Measurements from ENCODE around the gene ELMO1.

DNA sequence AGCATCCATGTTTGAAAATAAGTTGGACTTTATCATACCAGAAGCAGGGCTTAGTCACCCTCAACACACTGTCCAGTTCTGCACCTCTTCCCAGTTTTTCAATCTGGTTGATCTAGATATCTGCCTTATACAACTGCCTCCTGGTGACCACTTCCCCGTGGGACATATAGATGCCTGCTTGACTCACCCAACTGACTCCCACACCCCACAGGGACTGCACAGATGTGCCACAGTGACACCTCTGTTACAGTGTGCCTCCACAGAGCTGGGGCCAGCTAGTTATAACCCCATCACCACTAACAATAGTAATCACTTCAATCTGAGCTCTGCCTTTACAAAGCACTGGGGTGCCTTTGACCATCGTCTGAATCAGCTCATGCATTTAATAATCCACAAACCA is 641.8 kb downstream of the ELMO1 start:
- no peak for TF ChIP-seq CREB1 (CRISPR knock-in tag; IDR thresholded peaks at IDR 0.05; ENCODE audit: low read depth)
- TF ChIP-seq, protein P1, sequence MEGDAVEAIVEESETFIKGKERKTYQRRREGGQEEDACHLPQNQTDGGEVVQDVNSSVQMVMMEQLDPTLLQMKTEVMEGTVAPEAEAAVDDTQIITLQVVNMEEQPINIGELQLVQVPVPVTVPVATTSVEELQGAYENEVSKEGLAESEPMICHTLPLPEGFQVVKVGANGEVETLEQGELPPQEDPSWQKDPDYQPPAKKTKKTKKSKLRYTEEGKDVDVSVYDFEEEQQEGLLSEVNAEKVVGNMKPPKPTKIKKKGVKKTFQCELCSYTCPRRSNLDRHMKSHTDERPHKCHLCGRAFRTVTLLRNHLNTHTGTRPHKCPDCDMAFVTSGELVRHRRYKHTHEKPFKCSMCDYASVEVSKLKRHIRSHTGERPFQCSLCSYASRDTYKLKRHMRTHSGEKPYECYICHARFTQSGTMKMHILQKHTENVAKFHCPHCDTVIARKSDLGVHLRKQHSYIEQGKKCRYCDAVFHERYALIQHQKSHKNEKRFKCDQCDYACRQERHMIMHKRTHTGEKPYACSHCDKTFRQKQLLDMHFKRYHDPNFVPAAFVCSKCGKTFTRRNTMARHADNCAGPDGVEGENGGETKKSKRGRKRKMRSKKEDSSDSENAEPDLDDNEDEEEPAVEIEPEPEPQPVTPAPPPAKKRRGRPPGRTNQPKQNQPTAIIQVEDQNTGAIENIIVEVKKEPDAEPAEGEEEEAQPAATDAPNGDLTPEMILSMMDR (conservative IDR thresholded peaks at IDR 0.05; ENCODE audit: low read depth in 2 of 2) = no peak
- TF ChIP-seq POLR2AphosphoS5 (IDR thresholded peaks at IDR 0.05; ENCODE audit: low read depth) = no peak
- TF ChIP-seq EZH2 (IDR thresholded peaks at IDR 0.05; ENCODE audit: low read depth, unreplicated experiment) = no peak
- no peak for TF ChIP-seq ETS1 (IDR thresholded peaks at IDR 0.05)
- TF ChIP-seq JUNB (IDR thresholded peaks at IDR 0.05; ENCODE audit: unreplicated experiment) = no peak
- TF ChIP-seq REST (IDR thresholded peaks at IDR 0.05; ENCODE audit: unreplicated experiment) = no peak

Data from GM23338 (cell line).